ENCODE results near the gene KRT4.

DNA sequence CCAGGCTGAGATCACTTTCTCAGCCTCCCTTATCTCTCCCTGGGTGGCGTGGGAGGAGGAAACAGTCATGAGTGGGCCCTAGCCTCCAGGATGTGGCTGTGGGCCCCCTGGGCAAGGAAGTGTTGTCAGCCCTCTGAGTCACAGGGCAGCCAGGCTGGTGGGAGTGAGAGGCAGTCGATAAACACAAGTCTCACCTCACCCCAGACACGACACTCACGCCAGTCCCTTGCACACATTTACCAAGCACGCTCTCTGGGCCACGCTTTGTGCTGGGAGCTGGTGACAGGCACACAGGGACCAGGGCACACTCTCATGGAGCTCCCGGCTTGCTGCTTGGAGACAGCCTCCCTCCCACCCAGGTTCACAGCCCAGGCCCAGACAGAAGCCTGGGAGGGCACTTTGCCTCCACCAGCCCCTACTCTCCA is 22.1 kb upstream of the KRT4 start:
- no peak for TF ChIP-seq JUNB (IDR thresholded peaks at IDR 0.05; ENCODE audit: unreplicated experiment)
- TF ChIP-seq, protein P1, sequence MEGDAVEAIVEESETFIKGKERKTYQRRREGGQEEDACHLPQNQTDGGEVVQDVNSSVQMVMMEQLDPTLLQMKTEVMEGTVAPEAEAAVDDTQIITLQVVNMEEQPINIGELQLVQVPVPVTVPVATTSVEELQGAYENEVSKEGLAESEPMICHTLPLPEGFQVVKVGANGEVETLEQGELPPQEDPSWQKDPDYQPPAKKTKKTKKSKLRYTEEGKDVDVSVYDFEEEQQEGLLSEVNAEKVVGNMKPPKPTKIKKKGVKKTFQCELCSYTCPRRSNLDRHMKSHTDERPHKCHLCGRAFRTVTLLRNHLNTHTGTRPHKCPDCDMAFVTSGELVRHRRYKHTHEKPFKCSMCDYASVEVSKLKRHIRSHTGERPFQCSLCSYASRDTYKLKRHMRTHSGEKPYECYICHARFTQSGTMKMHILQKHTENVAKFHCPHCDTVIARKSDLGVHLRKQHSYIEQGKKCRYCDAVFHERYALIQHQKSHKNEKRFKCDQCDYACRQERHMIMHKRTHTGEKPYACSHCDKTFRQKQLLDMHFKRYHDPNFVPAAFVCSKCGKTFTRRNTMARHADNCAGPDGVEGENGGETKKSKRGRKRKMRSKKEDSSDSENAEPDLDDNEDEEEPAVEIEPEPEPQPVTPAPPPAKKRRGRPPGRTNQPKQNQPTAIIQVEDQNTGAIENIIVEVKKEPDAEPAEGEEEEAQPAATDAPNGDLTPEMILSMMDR (conservative IDR thresholded peaks at IDR 0.05; ENCODE audit: low read depth in 2 of 2) = no peak
- TF ChIP-seq CREB1 (CRISPR knock-in tag; IDR thresholded peaks at IDR 0.05; ENCODE audit: low read depth) = no peak
- no peak for TF ChIP-seq EZH2 (IDR thresholded peaks at IDR 0.05; ENCODE audit: low read depth, unreplicated experiment)
- no peak for TF ChIP-seq POLR2AphosphoS5 (IDR thresholded peaks at IDR 0.05; ENCODE audit: low read depth)
